Endothelial cell of coronary artery (primary cell): Measurements from ENCODE around the gene CTBP1. TPM values are rescaled to one million over a fixed set of nuclear protein-coding genes. Genes with fewer than 3 reads are reported as not detected.

Experiments
- total RNA-seq: library from RNA; depleted of rRNA; stranded (reverse); fragments of >200 nt; gene quantifications from 2 replicates; pipeline ENCODE4 v1.2.3, GENCODE V29; 2014

Gene CTBP1
- 199 and 210 TPM in 2 replicates for total RNA-seq

GRCh38 chr4:1248245-1249147 is at the start of gene CTBP1:
CTBP1 (minus strand) TSS chr4:1249130; CDS start chr4:1241331, 7,799 bp downstream.

GRCh38 chr4:1289207-1290164 is 40.6 kb upstream of the CTBP1 start, which contains the start of gene MAEA:
MAEA (plus strand) TSS chr4:1289891; CDS start chr4:1289914, 23 bp downstream.

GRCh38 chr4:1172228-1172851 is 76.6 kb downstream of the CTBP1 start, which contains the start of gene SPON2:
SPON2 (minus strand) TSS chr4:1172583.

Other genes with a start within 250 kb of the CTBP1 start
- 12.0 TPM in 2 replicates for gene FGFRL1, start 237.5 kb downstream of the CTBP1 start, total RNA-seq
- gene RNF212, start 135.6 kb downstream of the CTBP1 start, total RNA-seq: 0.09 and 0.63 TPM in 2 replicates
- gene SPON2, start 76.5 kb downstream of the CTBP1 start, total RNA-seq: 0.09 and 1.6 TPM in 2 replicates
- gene MAEA, start 40.8 kb upstream of the CTBP1 start, total RNA-seq: 63.3 and 69.7 TPM in 2 replicates
- gene UVSSA, start 98.1 kb upstream of the CTBP1 start, total RNA-seq: 3.1 and 6.6 TPM in 2 replicates
- not detected in 2 replicates for gene NKX1-1, start 157.3 kb upstream of the CTBP1 start, total RNA-seq